K562 (cell line): ENCODE measurements around the gene SCLY. TPM values are rescaled to one million over a fixed set of nuclear protein-coding genes. Genes with fewer than 3 reads are reported as not detected.

Experiments used
- ARID4B ChIP-seq: sonication (generic); formaldehyde crosslinking; IDR thresholded peaks from 2 replicates; pipeline ENCODE4 v1.8.0; 2022; ENCODE audit warnings: mild to moderate bottlenecking, missing genetic modification reagents
- ASH1L ChIP-seq: fragments of 450-650 bp; IDR thresholded peaks from 2 replicates; pipeline ENCODE4 v1.6.1; 2018; ENCODE audit warnings: borderline replicate concordance, mild to moderate bottlenecking, low read depth; ENCODE audit not compliant: partially characterized antibody
- EP400 ChIP-seq: fragments of 450-650 bp; IDR thresholded peaks from 2 replicates; pipeline ENCODE4 v1.6.1; 2017; ENCODE audit warnings: antibody characterized with exemption, mild to moderate bottlenecking, moderate library complexity
- L3MBTL2 ChIP-seq: fragments of 450-650 bp; IDR thresholded peaks from 2 replicates; pipeline ENCODE4 v1.6.1; 2016; ENCODE audit warnings: mild to moderate bottlenecking, moderate library complexity
- MAFK ChIP-seq: IDR thresholded peaks from 2 replicates; pipeline ENCODE4 v1.6.1; 2011; ENCODE audit warnings: low read length, improper control_type of control experiment
- MTA2 ChIP-seq: fragments of 450-650 bp; IDR thresholded peaks from 2 replicates; pipeline ENCODE4 v1.6.1; 2016; ENCODE audit warnings: low read depth
- NONO ChIP-seq, 2 experiments: fragments of 200-400 bp in 1 of 2; fragments of 450-650 bp in 1 of 2; formaldehyde crosslinking in 1 of 2; IDR thresholded peaks; 2 replicates each; pipeline ENCODE4 v1.6.1; 2017; ENCODE audit warnings: low read depth in 2 of 2, mild to moderate bottlenecking in 2 of 2, moderate library complexity in 2 of 2, low read length in 1 of 2
- POLR2AphosphoS2 ChIP-seq: IDR thresholded peaks from 2 replicates; pipeline ENCODE4 v1.6.1; 2012; ENCODE audit warnings: low read length, improper control_type of control experiment
- SP2 ChIP-seq: IDR thresholded peaks from 2 replicates; pipeline ENCODE4 v1.6.1; 2011; ENCODE audit warnings: mild to moderate bottlenecking, low read depth, low read length, moderate library complexity; ENCODE audit not compliant: poor library complexity, severe bottlenecking; ENCODE audit errors: extremely low read depth
- TGIF2 ChIP-seq: sonication (generic); formaldehyde crosslinking; IDR thresholded peaks from 2 replicates; pipeline ENCODE4 v1.8.1; 2022; ENCODE audit warnings: mild to moderate bottlenecking, missing genetic modification reagents, moderate library complexity
- U2AF2 ChIP-seq: fragments of 200-400 bp; formaldehyde crosslinking; optimal IDR thresholded peaks from 2 replicates; pipeline ENCODE3; 2017; ENCODE audit warnings: low read depth, mild to moderate bottlenecking, low read length
- ZBTB17 ChIP-seq: fragments of 450-650 bp; formaldehyde crosslinking; IDR thresholded peaks from 2 replicates; pipeline ENCODE4 v1.4.0; 2020; ENCODE audit warnings: mild to moderate bottlenecking
- ZNF146 ChIP-seq: IDR thresholded peaks from one replicate; pipeline ENCODE4 v1.6.1; 2018; ENCODE audit warnings: missing compliant biosample characterization; ENCODE audit not compliant: unreplicated experiment
- ZNF764 ChIP-seq: fragments of 250-450 bp; sonication (Bioruptor Pico); IDR thresholded peaks from 2 replicates; pipeline ENCODE4 v1.4.0; 2020; ENCODE audit warnings: low read depth, mild to moderate bottlenecking, moderate library complexity
- polyA plus RNA-seq, 8 experiments: library from polyadenylated mRNA; depleted of rRNA in 4 of 8; stranded (reverse) in 5 of 8; unstranded in 3 of 8; fragments of >200 nt; fragmentation: Nextera tagmentation in 2 of 8; fragmentation: Illumina TruSeq in 1 of 8; extraction: Ambion mirVana in 2 of 8; extraction: Trizol in 1 of 8; gene quantifications; 2 replicates each; pipeline versions ENCODE4 v1.2.1 to v1.2.3, GENCODE V29; 2011 to 2014; ENCODE audit warnings: inconsistent platforms in 1 of 8, missing spikeins in 1 of 8
- total RNA-seq, 7 experiments: library from RNA; depleted of rRNA in 6 of 7; stranded (reverse); fragments of >200 nt in 6 of 7; fragmentation: Illumina TruSeq in 2 of 7; extraction: Trizol in 2 of 7; gene quantifications; 2 replicates each; pipeline versions ENCODE4 v1.2.1 to v1.2.3, GENCODE V29; 2011 to 2021; ENCODE audit warnings: low replicate concordance in 1 of 7
- TF ChIP-seq, protein P1 (sequence below): sonication (generic); formaldehyde crosslinking; IDR thresholded peaks from 2 replicates; pipeline ENCODE4 v1.5.0; 2020; ENCODE audit warnings: missing genetic modification reagents
- TF ChIP-seq, protein P2 (sequence below): fragments of 450-650 bp; IDR thresholded peaks from 2 replicates; pipeline ENCODE4 v1.6.1; 2016; ENCODE audit warnings: mild to moderate bottlenecking

Gene SCLY
- total and polyA plus RNA-seq, 9 of the 15 experiments (the other 6 are each of a cell fraction or from before 2014, with no cell fraction given) = 2.6 to 32.2 (median 21.1) TPM

DNA sequence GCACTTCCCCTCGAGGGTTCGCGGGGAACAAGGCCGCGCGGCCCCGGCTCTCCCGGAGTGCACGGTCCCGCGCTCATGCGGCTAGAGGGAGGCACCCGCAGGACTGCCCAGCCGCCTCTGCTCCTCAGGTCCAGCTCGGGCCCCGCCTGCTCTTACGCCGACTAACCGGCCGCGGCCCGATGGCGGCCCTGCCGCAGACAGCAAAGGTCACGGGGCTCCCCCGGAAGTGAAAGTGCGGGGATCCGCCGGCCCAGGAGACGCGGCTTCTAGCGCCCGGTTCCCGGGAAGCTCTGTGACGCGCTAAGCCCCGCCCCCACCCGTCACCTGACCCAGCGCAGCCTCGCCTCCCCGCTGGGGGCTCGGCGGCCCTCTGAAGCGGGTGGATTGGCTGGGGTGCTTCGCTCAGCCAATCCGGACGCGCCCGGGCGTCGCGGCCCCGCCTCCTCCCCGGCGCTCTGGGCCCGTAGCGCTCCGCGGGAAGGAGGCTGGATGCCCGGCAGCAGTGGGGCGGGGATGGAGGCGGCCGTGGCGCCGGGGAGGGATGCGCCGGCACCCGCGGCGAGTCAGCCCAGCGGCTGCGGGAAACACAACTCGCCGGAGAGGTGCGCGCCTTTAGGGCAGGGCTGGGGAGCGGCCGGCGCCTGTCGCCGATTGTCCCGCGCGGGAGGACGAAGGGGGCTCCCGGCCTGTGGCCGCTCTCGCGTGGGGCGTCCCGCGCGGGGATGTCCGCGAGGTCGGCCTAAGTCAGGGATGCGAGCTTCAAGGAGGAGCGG is at the start of gene SCLY (continued):
- peak; percentile 36; the same call in 1 of the 2 replicates for TF ChIP-seq ARID4B (CRISPR knock-in tag)
- TF ChIP-seq MAFK = no peak
- no peak for TF ChIP-seq ASH1L
- TF ChIP-seq MTA2 = no peak; the same call in 1 of the 2 replicates
- no peak for TF ChIP-seq POLR2AphosphoS2
- TF ChIP-seq, protein P1, sequence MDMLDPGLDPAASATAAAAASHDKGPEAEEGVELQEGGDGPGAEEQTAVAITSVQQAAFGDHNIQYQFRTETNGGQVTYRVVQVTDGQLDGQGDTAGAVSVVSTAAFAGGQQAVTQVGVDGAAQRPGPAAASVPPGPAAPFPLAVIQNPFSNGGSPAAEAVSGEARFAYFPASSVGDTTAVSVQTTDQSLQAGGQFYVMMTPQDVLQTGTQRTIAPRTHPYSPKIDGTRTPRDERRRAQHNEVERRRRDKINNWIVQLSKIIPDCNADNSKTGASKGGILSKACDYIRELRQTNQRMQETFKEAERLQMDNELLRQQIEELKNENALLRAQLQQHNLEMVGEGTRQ (CRISPR knock-in tag) = peak; percentile 93
- no peak for TF ChIP-seq ZNF764
- TF ChIP-seq TGIF2 = no peak
- TF ChIP-seq U2AF2 = no peak
- TF ChIP-seq EP400 = peak; percentile 80; the same call in 1 of the 2 replicates
- TF ChIP-seq, protein P2, sequence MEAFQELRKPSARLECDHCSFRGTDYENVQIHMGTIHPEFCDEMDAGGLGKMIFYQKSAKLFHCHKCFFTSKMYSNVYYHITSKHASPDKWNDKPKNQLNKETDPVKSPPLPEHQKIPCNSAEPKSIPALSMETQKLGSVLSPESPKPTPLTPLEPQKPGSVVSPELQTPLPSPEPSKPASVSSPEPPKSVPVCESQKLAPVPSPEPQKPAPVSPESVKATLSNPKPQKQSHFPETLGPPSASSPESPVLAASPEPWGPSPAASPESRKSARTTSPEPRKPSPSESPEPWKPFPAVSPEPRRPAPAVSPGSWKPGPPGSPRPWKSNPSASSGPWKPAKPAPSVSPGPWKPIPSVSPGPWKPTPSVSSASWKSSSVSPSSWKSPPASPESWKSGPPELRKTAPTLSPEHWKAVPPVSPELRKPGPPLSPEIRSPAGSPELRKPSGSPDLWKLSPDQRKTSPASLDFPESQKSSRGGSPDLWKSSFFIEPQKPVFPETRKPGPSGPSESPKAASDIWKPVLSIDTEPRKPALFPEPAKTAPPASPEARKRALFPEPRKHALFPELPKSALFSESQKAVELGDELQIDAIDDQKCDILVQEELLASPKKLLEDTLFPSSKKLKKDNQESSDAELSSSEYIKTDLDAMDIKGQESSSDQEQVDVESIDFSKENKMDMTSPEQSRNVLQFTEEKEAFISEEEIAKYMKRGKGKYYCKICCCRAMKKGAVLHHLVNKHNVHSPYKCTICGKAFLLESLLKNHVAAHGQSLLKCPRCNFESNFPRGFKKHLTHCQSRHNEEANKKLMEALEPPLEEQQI = no peak
- TF ChIP-seq L3MBTL2 = peak; percentile 49; the same call in 1 of the 2 replicates
- no peak for TF ChIP-seq NONO (IDR thresholded peaks at IDR 0.05; ENCODE audit: low read depth in 2 of 2, low read length in 1 of 2)
- TF ChIP-seq ZBTB17 = no peak
- TF ChIP-seq SP2 = peak; percentile 40
- no peak for TF ChIP-seq ZNF146 (CRISPR knock-in tag)
